GM12878 (cell line): ENCODE data around the gene SIK3. TPM values are rescaled to one million over a fixed set of nuclear protein-coding genes. Genes with fewer than 3 reads are reported as not detected.

Experiments used
- ATAC-seq: fragments of 200-7000 bp; cut with Tn5 transposase; 3 replicates; pipeline ENCODE4 v1.9.1; 2020; ENCODE audit warnings: mild to moderate bottlenecking, moderate library complexity
- BruUV-seq: library from RNA; stranded (reverse); fragments of 400-500 nt; replicated peaks from 2 replicates; lab custom pipeline; 2021; lab: Mats Ljungman, UMichigan
- CTCF ChIA-PET: fragments of 300-600 bp; sonication (Branson Sonifier 250); formaldehyde crosslinking; extraction: SDS; loops from one replicate; lab custom pipeline; 2021; ENCODE audit warnings: inconsistent platforms; lab: Yijun Ruan, JAX
- POLR2A ChIA-PET: fragments of 350-600 bp; formaldehyde crosslinking; extraction: SDS; loops from one replicate; lab custom pipeline; 2021; ENCODE audit warnings: inconsistent platforms; lab: Charles Lee
- RAD21 ChIA-PET: fragments of 300-600 bp; sonication (Branson Sonifier 250); formaldehyde crosslinking; loops from one replicate; lab custom pipeline; 2023; ENCODE audit warnings: antibody characterized with exemption; ENCODE audit not compliant: unreplicated experiment; lab: Charles Lee
- SMC1A ChIA-PET: fragments of 300-600 bp; sonication (Branson Sonifier 250); formaldehyde crosslinking; loops from one replicate; lab custom pipeline; 2023; ENCODE audit not compliant: unreplicated experiment, uncharacterized antibody; lab: Charles Lee
- DNase-seq: peaks from one replicate; pipeline ENCODE4 v3.0.0-alpha.2; 2011; ENCODE audit warnings: low read depth, low spot score
- FAIRE-seq: peaks from 3 replicates; lab custom pipeline; 2011; peaks lifted over from hg19 to GRCh38; lab: Jason Lieb, UNC
- H2AFZ ChIP-seq: 2 replicates; pipeline ENCODE4 v1.6.0; 2011; ENCODE audit warnings: low read depth, low read length, control low read depth; ENCODE audit not compliant: control insufficient read depth
- H3K27ac ChIP-seq: 2 replicates; pipeline ENCODE4 v1.5.1; 2011; ENCODE audit warnings: control low read depth; ENCODE audit not compliant: control insufficient read depth, insufficient read depth
- H3K27me3 ChIP-seq, 2 experiments: replicated peaks in 1 of 2; 2 replicates each; pipeline versions ENCODE4 v1.6.0 to v1.6.1; 2011; ENCODE audit warnings: low read length in 1 of 2; ENCODE audit not compliant: control insufficient read depth in 2 of 2, insufficient read depth in 2 of 2
- H3K36me3 ChIP-seq, 2 experiments: 2 replicates each; pipeline ENCODE4 v1.5.1; 2011; ENCODE audit warnings: low read length in 1 of 2; ENCODE audit not compliant: control insufficient read depth in 2 of 2, insufficient read depth in 2 of 2
- H3K4me1 ChIP-seq: 2 replicates; pipeline ENCODE4 v1.6.1; 2011; ENCODE audit warnings: mild to moderate bottlenecking, low read length, moderate library complexity, mixed read lengths; ENCODE audit not compliant: control insufficient read depth, insufficient read depth
- H3K4me2 ChIP-seq: 2 replicates; pipeline ENCODE4 v1.6.0; 2011; ENCODE audit warnings: control low read depth; ENCODE audit not compliant: control insufficient read depth, insufficient read depth
- H3K4me3 ChIP-seq: fragments of 200-600 bp; sonication (generic); 2 replicates; pipeline ENCODE4 v1.5.1; 2016
- H3K79me2 ChIP-seq: 2 replicates; pipeline ENCODE4 v1.6.0; 2011; ENCODE audit warnings: low read length; ENCODE audit not compliant: control insufficient read depth, insufficient read depth
- H3K9ac ChIP-seq: 2 replicates; pipeline ENCODE4 v1.8.0; 2011; ENCODE audit warnings: low read length, control low read depth, mixed read lengths; ENCODE audit not compliant: control insufficient read depth, insufficient read depth
- H3K9me3 ChIP-seq: replicated peaks from 3 replicates; pipeline ENCODE4 v1.5.1; 2011; ENCODE audit warnings: mild to moderate bottlenecking, low read length; ENCODE audit not compliant: control insufficient read depth, insufficient read depth
- H4K20me1 ChIP-seq: 2 replicates; pipeline ENCODE4 v1.6.0; 2011; ENCODE audit not compliant: control insufficient read depth, insufficient read depth
- ASH2L ChIP-seq: fragments of 300-600, 200-600 bp; sonication (generic); IDR thresholded peaks from 2 replicates; pipeline ENCODE4 v1.6.1; 2017; ENCODE audit warnings: low read depth, mild to moderate bottlenecking, borderline replicate concordance
- BHLHE40 ChIP-seq, 2 experiments: fragments of 450-650 bp in 1 of 2; IDR thresholded peaks; 2 replicates each; pipeline ENCODE4 v1.6.1; 2011 to 2017; ENCODE audit warnings: low read depth in 2 of 2, borderline replicate concordance in 1 of 2, improper control_type of control experiment in 1 of 2, low read length in 1 of 2, mild to moderate bottlenecking in 1 of 2
- GABPA ChIP-seq: IDR thresholded peaks from 2 replicates; pipeline ENCODE4 v1.6.1; 2014; ENCODE audit warnings: antibody characterized with exemption, low read depth, mild to moderate bottlenecking, inconsistent platforms
- JUNB ChIP-seq: IDR thresholded peaks from 2 replicates; pipeline ENCODE4 v1.6.1; 2016; ENCODE audit warnings: antibody characterized with exemption, mild to moderate bottlenecking
- KDM1A ChIP-seq: fragments of 200-600 bp; sonication (generic); IDR thresholded peaks from 2 replicates; pipeline ENCODE4 v1.6.1; 2016; ENCODE audit warnings: borderline replicate concordance
- MEF2B ChIP-seq: fragments of 450-650 bp; IDR thresholded peaks from 2 replicates; pipeline ENCODE4 v1.6.1; 2018; ENCODE audit warnings: mild to moderate bottlenecking, moderate library complexity; ENCODE audit not compliant: partially characterized antibody, poor library complexity, severe bottlenecking
- RAD51 ChIP-seq: fragments of 450-650 bp; IDR thresholded peaks from 2 replicates; pipeline ENCODE4 v1.6.1; 2016; ENCODE audit warnings: moderate library complexity, mild to moderate bottlenecking, inconsistent platforms
- RB1 ChIP-seq: fragments of 450-650 bp; formaldehyde crosslinking; IDR thresholded peaks from 2 replicates; pipeline ENCODE4 v1.6.1; 2017; ENCODE audit warnings: mild to moderate bottlenecking, borderline replicate concordance
- RCOR1 ChIP-seq: conservative IDR thresholded peaks from 2 replicates; pipeline ENCODE4 v1.6.1; 2012; ENCODE audit warnings: low read depth, low read length, improper control_type of control experiment
- RUNX3 ChIP-seq: IDR thresholded peaks from 2 replicates; pipeline ENCODE4 v1.6.1; 2012; ENCODE audit warnings: low read length, inconsistent platforms
- SMAD1 ChIP-seq: fragments of 450-650 bp; IDR thresholded peaks from 2 replicates; pipeline ENCODE4 v1.6.1; 2018; ENCODE audit warnings: mild to moderate bottlenecking, low read depth; ENCODE audit not compliant: partially characterized antibody
- SMARCA5 ChIP-seq: fragments of 450-650 bp; IDR thresholded peaks from 2 replicates; pipeline ENCODE4 v1.6.1; 2017; ENCODE audit warnings: mild to moderate bottlenecking
- SPI1 ChIP-seq: IDR thresholded peaks from 2 replicates; pipeline ENCODE4 v1.6.1; 2011; ENCODE audit warnings: low read depth, mild to moderate bottlenecking, low read length, moderate library complexity, borderline replicate concordance; ENCODE audit not compliant: insufficient read depth
- SREBF1 ChIP-seq: IDR thresholded peaks from 2 replicates; pipeline ENCODE4 v1.6.1; 2012; ENCODE audit warnings: mild to moderate bottlenecking, low read length
- SREBF2 ChIP-seq: IDR thresholded peaks from 2 replicates; pipeline ENCODE4 v1.6.1; 2012; ENCODE audit warnings: mild to moderate bottlenecking, low read length
- YBX1 ChIP-seq: fragments of 450-650 bp; IDR thresholded peaks from 2 replicates; pipeline ENCODE4 v1.6.1; 2016; ENCODE audit warnings: antibody characterized with exemption
- ZNF687 ChIP-seq: fragments of 450-650 bp; IDR thresholded peaks from 2 replicates; pipeline ENCODE4 v1.6.1; 2017; ENCODE audit warnings: mild to moderate bottlenecking, moderate library complexity
- ZSCAN29 ChIP-seq: fragments of 450-650 bp; IDR thresholded peaks from 2 replicates; pipeline ENCODE4 v1.6.1; 2017; ENCODE audit warnings: mild to moderate bottlenecking, moderate library complexity
- WGBS: methylation state at CpG from one replicate; pipeline ENCODE4 v1.1.6; 2016; ENCODE audit warnings: low lambda C conversion rate; ENCODE audit not compliant: insufficient replicate concordance, insufficient coverage; ENCODE audit errors: missing lambda C conversion rate; 5-methylcytosine and 5-hydroxymethylcytosine counted together
- in situ Hi-C: fragments of 300-500 bp; cut with MboI; formaldehyde crosslinking; loops from 9 replicates; pipeline ENCODE4 v1.14.3; 2018; ENCODE audit warnings: mixed read lengths
- intact Hi-C: fragments of 100-400 bp; cut with micrococcal nuclease; formaldehyde crosslinking; loops from one replicate; pipeline ENCODE4 v1.14.2; 2022; ENCODE audit not compliant: unreplicated experiment
- polyA plus RNA-seq, 11 experiments: library from polyadenylated mRNA; depleted of rRNA in 4 of 11; unstranded in 6 of 11; stranded (reverse) in 5 of 11; fragments of >200 nt; fragmentation: Nextera tagmentation in 4 of 11; fragmentation: Illumina TruSeq in 1 of 11; extraction: Ambion mirVana in 4 of 11; extraction: Trizol in 1 of 11; gene quantifications; 1 replicate in 1 of 11; 2 replicates in 10 of 11; pipeline versions ENCODE4 v1.2.1 to v1.2.3, GENCODE V29; 2011 to 2016; ENCODE audit warnings: inconsistent platforms in 2 of 11, missing spikeins in 2 of 11, low read depth in 1 of 11
- total RNA-seq, 4 experiments: library from RNA; depleted of rRNA in 3 of 4; stranded (reverse); fragments of >200 nt in 3 of 4; fragmentation: Illumina TruSeq in 1 of 4; extraction: Trizol in 1 of 4; gene quantifications; 2 replicates each; pipeline versions ENCODE4 v1.2.1 to v1.2.3, GENCODE V29; 2013 to 2021

Gene SIK3
- total and polyA plus RNA-seq, 10 of the 15 experiments (the other 5 are each of a cell fraction or from before 2014, with no cell fraction given) = 2.5 to 31.9 (median 11.1) TPM

GRCh38 chr11:117020869-117021564, 77.2 kb downstream of the SIK3 start (continued):
- TF ChIP-seq YBX1 (no peak), JUNB (peak; percentile 21; the same call in 1 of the 2 replicates), GABPA (no peak)

- no TSS peak for BruUV-seq
- Histone ChIP-seq H3K9ac (peak overlapping the region; percentile 3; the same call in 1 of the 2 replicates), H3K4me3 (0 out of 2 replicates have a peak overlapping the region, but pooled peaks have one; percentile 2), H3K27ac (peak overlapping the region; percentile 49), H3K4me1 (peaks cover 51% of the 10 kb centered on the region), H4K20me1 (no peaks in the 10 kb centered on the region; the same call in 1 of the 2 replicates), H3K79me2 (peaks cover 32% of the 10 kb centered on the region), H3K4me2 (peak overlapping the region; percentile 72), H2AFZ (no peak overlapping the region; the same call in 1 of the 2 replicates), H3K36me3 (no peaks in the 10 kb centered on the region), H3K27me3 (no peaks in the 10 kb centered on the region), H3K9me3 (no peaks in the 10 kb centered on the region; the same call in 2 of the 3 replicates)
- CTCF ChIA-PET = interaction anchor here (0.7 to 1.8 kb wide), 9 partner anchors 13 to 288 kb away, joined by 3 to 6 read pairs (median 4); no protein-coding TSS in a partner anchor
- SMC1A ChIA-PET = interaction anchor here (0.6 to 5.7 kb wide), 22 partner anchors 13 to 167 kb away, joined by 3 to 65 read pairs (median 4); partner anchors contain the start of gene SIK3
- FAIRE-seq (no peak), DNase-seq (peak; percentile 51), ATAC-seq (peak; percentile 43)
- intact Hi-C loops = loop anchor here (5.0 kb wide), 1 partner anchor 57 kb away; no protein-coding TSS in a partner anchor
- RAD21 ChIA-PET = interaction anchor here (0.7 to 2.4 kb wide), 17 partner anchors 21 to 167 kb away, joined by 3 to 13 read pairs (median 5); partner anchors contain the start of gene SIDT2
- POLR2A ChIA-PET = interaction anchor here (0.7 to 2.0 kb wide), 8 partner anchors 10 to 210 kb away, joined by 3 to 9 read pairs (median 4); no protein-coding TSS in a partner anchor
- WGBS = 0% methylated on average over 1 of the region's 1 CpG
- in situ Hi-C loops = no loop called here
- TF ChIP-seq SREBF2 = no peak
- TF ChIP-seq MEF2B = peak; percentile 67
- no peak for TF ChIP-seq RAD51
- no peak for TF ChIP-seq RB1
- TF ChIP-seq ZNF687 = no peak
- no peak for TF ChIP-seq SMAD1
- no peak for TF ChIP-seq SREBF1
- TF ChIP-seq RUNX3 = peak; percentile 89
- no peak for TF ChIP-seq BHLHE40 (IDR thresholded peaks at IDR 0.05; ENCODE audit: borderline replicate concordance in 1 of 2, low read depth in 2 of 2, low read length in 1 of 2)
- no peak for TF ChIP-seq ZSCAN29
- TF ChIP-seq SPI1 = no peak
- TF ChIP-seq RCOR1 = 0 out of 2 replicates have a peak, but pooled peaks have one; percentile 31
- no peak for TF ChIP-seq SMARCA5
- TF ChIP-seq ASH2L = no peak
- no peak for TF ChIP-seq KDM1A
Observed at GRCh38 chr11:117020287-117020686, 77.9 kb downstream of the SIK3 start.
